Endothelial cell of umbilical vein (primary cell): ENCODE data around the gene PTPRE. TPM values are rescaled to one million over a fixed set of nuclear protein-coding genes. Genes with fewer than 3 reads are reported as not detected.

Source experiments
- BruUV-seq: library from RNA; stranded (reverse); fragments of 400-500 nt; replicated peaks from 2 replicates; lab custom pipeline; 2021; lab: Mats Ljungman, UMichigan
- CTCF ChIA-PET: fragments of 300-600, 350-600 bp; sonication (Branson Sonifier 250); formaldehyde crosslinking; loops from one replicate; lab custom pipeline; 2021; ENCODE audit warnings: antibody characterized with exemption, inconsistent platforms; lab: Charles Lee
- POLR2A ChIA-PET: fragments of 300-600, 350-600 bp; sonication (Branson Sonifier 250); formaldehyde crosslinking; loops from one replicate; lab custom pipeline; 2021; ENCODE audit warnings: antibody characterized with exemption, inconsistent platforms; lab: Charles Lee
- DNase-seq: peaks from one replicate; pipeline ENCODE4 v3.0.0-alpha.2; 2011; ENCODE audit warnings: low read depth, low spot score
- FAIRE-seq: peaks from 2 replicates; lab custom pipeline; 2011; peaks lifted over from hg19 to GRCh38; lab: Jason Lieb, UNC
- H2AFZ ChIP-seq: 2 replicates; pipeline ENCODE4 v1.6.0; 2012; ENCODE audit warnings: low read depth, low read length, control low read depth, inconsistent platforms
- H3K27ac ChIP-seq: 2 replicates; pipeline ENCODE4 v1.5.1; 2011; ENCODE audit warnings: low read depth, mild to moderate bottlenecking, control low read depth, low read length, moderate library complexity; ENCODE audit not compliant: insufficient read depth
- H3K27me3 ChIP-seq, 2 experiments: 2 replicates each; pipeline versions ENCODE4 v1.6.0 to v1.6.1; 2011; ENCODE audit warnings: low read length in 2 of 2, mixed read lengths in 1 of 2; ENCODE audit not compliant: control insufficient read depth in 2 of 2, insufficient read depth in 2 of 2
- H3K36me3 ChIP-seq, 2 experiments: 2 replicates in 1 of 2; 3 replicates in 1 of 2; pipeline ENCODE4 v1.5.1; 2011; ENCODE audit warnings: low read length in 2 of 2, mild to moderate bottlenecking in 1 of 2, moderate library complexity in 1 of 2; ENCODE audit not compliant: control insufficient read depth in 2 of 2, insufficient read depth in 2 of 2; ENCODE audit errors: extremely low read depth in 1 of 2
- H3K4me1 ChIP-seq: 3 replicates; pipeline ENCODE4 v1.5.1; 2011; ENCODE audit warnings: mild to moderate bottlenecking, low read length; ENCODE audit not compliant: control insufficient read depth, insufficient read depth; ENCODE audit errors: extremely low read depth
- H3K4me2 ChIP-seq: 2 replicates; pipeline ENCODE4 v1.6.1; 2011; ENCODE audit warnings: low read length, control low read depth, mixed read lengths; ENCODE audit not compliant: insufficient read depth
- H3K4me3 ChIP-seq, 3 experiments: fragments of 200-600 bp in 1 of 3; sonication (generic), shearing (Covaris generic) in 1 of 3; replicated peaks in 1 of 3; 2 replicates each; pipeline ENCODE4 v1.5.1; 2011 to 2016; ENCODE audit warnings: control low read depth in 3 of 3, low read length in 3 of 3, mild to moderate bottlenecking in 2 of 3, inconsistent platforms in 1 of 3, low read depth in 1 of 3, moderate library complexity in 1 of 3; ENCODE audit not compliant: insufficient read depth in 1 of 3
- H3K79me2 ChIP-seq: 2 replicates; pipeline ENCODE4 v1.6.0; 2012; ENCODE audit warnings: low read length, inconsistent platforms; ENCODE audit not compliant: control insufficient read depth, insufficient read depth
- H3K9ac ChIP-seq: replicated peaks from 2 replicates; pipeline ENCODE3; 2011; ENCODE audit warnings: low read length, control low read depth; ENCODE audit not compliant: insufficient read depth; ENCODE audit errors: extremely low read depth
- H3K9me1 ChIP-seq: replicated peaks from 3 replicates; pipeline ENCODE4 v1.6.0; 2011; ENCODE audit warnings: mild to moderate bottlenecking, low read length; ENCODE audit not compliant: control insufficient read depth, insufficient read depth; ENCODE audit errors: extremely low read depth
- H3K9me3 ChIP-seq: replicated peaks from 2 replicates; pipeline ENCODE4 v1.5.1; 2012; ENCODE audit warnings: low read length, inconsistent platforms; ENCODE audit not compliant: control insufficient read depth, insufficient read depth
- H4K20me1 ChIP-seq: replicated peaks from 2 replicates; pipeline ENCODE3; 2011; ENCODE audit warnings: mild to moderate bottlenecking, low read length; ENCODE audit not compliant: control insufficient read depth, insufficient read depth; ENCODE audit errors: extremely low read depth
- EZH2 ChIP-seq: IDR thresholded peaks from 2 replicates; pipeline ENCODE4 v1.6.1; 2012; ENCODE audit warnings: borderline replicate concordance, low read depth, mild to moderate bottlenecking, moderate library complexity, low read length, inconsistent platforms; ENCODE audit not compliant: severe bottlenecking
- FOS ChIP-seq: IDR thresholded peaks from 2 replicates; pipeline ENCODE4 v1.6.1; 2011; ENCODE audit warnings: mild to moderate bottlenecking, low read length, moderate library complexity, borderline replicate concordance; ENCODE audit not compliant: insufficient read depth
- GATA2 ChIP-seq: IDR thresholded peaks from 2 replicates; pipeline ENCODE4 v1.7.0; 2011; ENCODE audit warnings: low read depth, mild to moderate bottlenecking, moderate library complexity, mixed read lengths, low read length; ENCODE audit not compliant: insufficient read length, insufficient read depth
- JUN ChIP-seq: IDR thresholded peaks from 2 replicates; pipeline ENCODE4 v1.6.1; 2011; ENCODE audit warnings: borderline replicate concordance, low read depth; ENCODE audit not compliant: insufficient read length, insufficient read depth
- MYC ChIP-seq: IDR thresholded peaks from one replicate; pipeline ENCODE4 v1.6.1; 2011; ENCODE audit warnings: mild to moderate bottlenecking, low read depth, low read length
- POLR2A ChIP-seq: IDR thresholded peaks from 2 replicates; pipeline ENCODE4 v1.6.1; 2012; ENCODE audit warnings: low read depth, mild to moderate bottlenecking, control low read depth, low read length
- POLR2AphosphoS5 ChIP-seq: IDR thresholded peaks from 2 replicates; pipeline ENCODE4 v1.6.1; 2012; ENCODE audit warnings: low read depth, mild to moderate bottlenecking, control low read depth, low read length, moderate library complexity; ENCODE audit not compliant: insufficient read depth
- dilution Hi-C: fragments of 300-500 bp; cut with MboI; formaldehyde crosslinking; loops from one replicate; pipeline ENCODE4 v1.15.0; 2019; ENCODE audit warnings: low sequenced_read_pairs; ENCODE audit not compliant: extremely low pct_ligation_motif_present
- intact Hi-C: fragments of 100-400 bp; cut with micrococcal nuclease; formaldehyde crosslinking; loops from one replicate; pipeline ENCODE4 v1.10.0; 2022
- polyA plus RNA-seq, 4 experiments: library from polyadenylated mRNA; depleted of rRNA in 3 of 4; stranded (reverse) in 3 of 4; unstranded in 1 of 4; fragments of >200 nt; gene quantifications; 2 replicates each; pipeline versions ENCODE4 v1.2.1 to v1.2.3, GENCODE V29; 2011 to 2012; ENCODE audit warnings: missing spikeins in 1 of 4
- total RNA-seq: library from RNA; stranded (reverse); gene quantifications from 2 replicates; pipeline ENCODE4 v1.2.3, GENCODE V29; 2021
- TF ChIP-seq, protein P1 (sequence below), 2 donors: IDR thresholded peaks; 1 replicate in 1 of 2; 2 replicates in 1 of 2; pipeline ENCODE4 v1.5.1; 2011; ENCODE audit warnings: low read length in 2 of 2, mild to moderate bottlenecking in 2 of 2, moderate library complexity in 2 of 2, control low read depth in 1 of 2, inconsistent platforms in 1 of 2, low read depth in 1 of 2; ENCODE audit not compliant: insufficient read depth in 1 of 2; ENCODE audit errors: extremely low read depth in 1 of 2
- TF ChIP-seq, protein P2 (sequence below): IDR thresholded peaks from 2 replicates; pipeline ENCODE4 v1.6.1; 2011; ENCODE audit not compliant: insufficient read depth, insufficient read length

PTPRE gene
- total and polyA plus RNA-seq, 2 donors (not counting 3 experiments of a cell fraction or from before 2014, with no cell fraction given) = 37.3 to 116 TPM

DNA sequence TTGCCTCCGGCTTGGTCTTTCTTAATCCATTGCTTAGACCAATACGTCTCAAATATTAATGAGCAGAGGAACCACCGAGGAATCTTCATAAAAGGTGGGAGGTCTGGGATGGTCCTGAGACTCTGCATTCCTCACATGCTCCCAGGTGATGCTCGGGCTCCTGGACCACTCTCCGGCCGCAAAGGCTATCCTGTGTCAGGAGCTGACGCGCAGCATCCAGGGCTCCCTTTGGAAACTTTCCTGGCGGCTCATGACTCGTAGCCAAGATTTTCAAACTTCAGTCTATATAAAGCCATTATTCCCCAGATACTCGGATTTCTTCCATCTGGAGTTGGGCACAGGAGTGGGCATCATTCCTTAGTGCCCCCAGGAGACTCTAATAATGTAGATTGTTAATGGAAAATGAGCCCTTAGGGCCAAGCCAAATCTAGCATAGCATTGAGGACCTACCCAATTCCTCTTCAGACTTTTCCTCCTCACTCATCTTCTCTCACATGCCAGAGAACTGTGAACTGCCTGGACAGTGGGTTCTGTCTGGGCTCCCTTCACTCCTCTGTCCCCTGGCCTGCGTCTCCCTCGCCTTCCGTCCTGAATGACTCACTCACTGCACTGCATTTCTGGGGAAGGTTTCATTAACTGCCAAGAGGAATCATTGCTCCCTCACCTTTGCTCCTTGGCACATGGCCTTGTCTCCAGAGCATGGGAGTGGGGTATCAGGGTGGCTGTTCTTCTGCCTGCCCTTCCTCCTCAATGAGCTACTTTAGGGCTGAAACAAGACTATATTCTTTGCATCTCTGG, 130.0 kb downstream of the PTPRE start:
- ChIA-PET POLR2A (no interaction called here), CTCF (interaction anchor here (1.1 to 3.9 kb wide), 10 partner anchors 10 to 131 kb away, joined by 3 to 72 read pairs (median 16); partner anchors contain the start of gene PTPRE)
- TF ChIP-seq MYC (peak; percentile 71), FOS (peak; percentile 89), POLR2A (no peak), JUN (peak; percentile 61), POLR2AphosphoS5 (no peak), EZH2 (no peak)
- no TSS peak for BruUV-seq
- Histone ChIP-seq H3K9me3 (no peaks in the 10 kb centered on the region), H3K4me1 (peaks cover 22% of the 10 kb centered on the region), H3K27me3 (no peaks in the 10 kb centered on the region), H3K36me3 (peaks cover 0 to 10% of the 10 kb centered on the region in 2 experiments), H3K79me2 (peaks cover 36% of the 10 kb centered on the region), H3K4me2 (no peak overlapping the region), H3K27ac (peak overlapping the region; percentile 55), H4K20me1 (no peaks in the 10 kb centered on the region), H3K9ac (no peak overlapping the region), H3K4me3 (no peak overlapping the region), H2AFZ (no peak overlapping the region), H3K9me1 (no peaks in the 10 kb centered on the region)
- intact Hi-C loops = loop anchor here (1.0 kb wide), 1 partner anchor 26 kb away; no protein-coding TSS in a partner anchor
- peak; percentile 95 for FAIRE-seq
- dilution Hi-C loops = no loop called here
- DNase-seq = peak; percentile 84

DNA sequence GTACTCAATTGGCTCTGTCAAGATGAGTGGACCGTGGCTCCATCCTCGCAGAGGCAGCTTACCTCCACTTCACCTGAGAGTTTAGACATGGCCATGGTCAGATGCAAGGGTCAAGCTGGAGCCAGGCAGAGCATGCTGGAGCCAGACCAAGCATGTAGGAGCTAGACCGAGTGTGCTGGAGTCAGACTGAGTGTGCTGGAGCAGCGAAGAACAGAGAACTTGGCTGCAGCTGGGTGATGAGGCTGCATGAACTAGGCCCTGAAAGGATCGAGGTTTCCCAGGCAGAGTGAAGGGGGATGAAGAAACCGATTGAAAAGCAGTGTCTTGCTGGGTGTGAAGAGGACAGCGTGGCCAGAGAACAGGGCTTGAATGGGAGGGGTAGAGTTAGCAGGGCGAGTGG, 133.2 kb downstream of the PTPRE start:
- no peak for DNase-seq
- POLR2A ChIA-PET = no interaction called here
- Histone ChIP-seq H3K4me3 (no peak overlapping the region), H3K36me3 (peaks cover 0 to 21% of the 10 kb centered on the region in 2 experiments), H3K9me3 (no peaks in the 10 kb centered on the region), H2AFZ (no peak overlapping the region), H3K27ac (no peak overlapping the region), H3K4me2 (no peak overlapping the region), H3K4me1 (peaks cover 22% of the 10 kb centered on the region), H4K20me1 (no peaks in the 10 kb centered on the region), H3K9ac (no peak overlapping the region), H3K79me2 (peaks cover 23% of the 10 kb centered on the region), H3K9me1 (no peaks in the 10 kb centered on the region), H3K27me3 (no peaks in the 10 kb centered on the region)
- no peak for FAIRE-seq
- no TSS peak for BruUV-seq
- intact Hi-C loops (no loop called here), dilution Hi-C loops (no loop called here)
- CTCF ChIA-PET = no interaction called here
- TF ChIP-seq EZH2 (no peak), GATA2 (no peak), FOS (no peak), POLR2A (no peak), JUN (no peak), POLR2AphosphoS5 (no peak), MYC (no peak)
- TF ChIP-seq, protein P1, sequence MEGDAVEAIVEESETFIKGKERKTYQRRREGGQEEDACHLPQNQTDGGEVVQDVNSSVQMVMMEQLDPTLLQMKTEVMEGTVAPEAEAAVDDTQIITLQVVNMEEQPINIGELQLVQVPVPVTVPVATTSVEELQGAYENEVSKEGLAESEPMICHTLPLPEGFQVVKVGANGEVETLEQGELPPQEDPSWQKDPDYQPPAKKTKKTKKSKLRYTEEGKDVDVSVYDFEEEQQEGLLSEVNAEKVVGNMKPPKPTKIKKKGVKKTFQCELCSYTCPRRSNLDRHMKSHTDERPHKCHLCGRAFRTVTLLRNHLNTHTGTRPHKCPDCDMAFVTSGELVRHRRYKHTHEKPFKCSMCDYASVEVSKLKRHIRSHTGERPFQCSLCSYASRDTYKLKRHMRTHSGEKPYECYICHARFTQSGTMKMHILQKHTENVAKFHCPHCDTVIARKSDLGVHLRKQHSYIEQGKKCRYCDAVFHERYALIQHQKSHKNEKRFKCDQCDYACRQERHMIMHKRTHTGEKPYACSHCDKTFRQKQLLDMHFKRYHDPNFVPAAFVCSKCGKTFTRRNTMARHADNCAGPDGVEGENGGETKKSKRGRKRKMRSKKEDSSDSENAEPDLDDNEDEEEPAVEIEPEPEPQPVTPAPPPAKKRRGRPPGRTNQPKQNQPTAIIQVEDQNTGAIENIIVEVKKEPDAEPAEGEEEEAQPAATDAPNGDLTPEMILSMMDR (IDR thresholded peaks at IDR 0.05; ENCODE audit: extremely low read depth in 1 of 2, insufficient read depth in 1 of 2, low read depth in 1 of 2, low read length in 2 of 2) = no peak
- TF ChIP-seq, protein P2, sequence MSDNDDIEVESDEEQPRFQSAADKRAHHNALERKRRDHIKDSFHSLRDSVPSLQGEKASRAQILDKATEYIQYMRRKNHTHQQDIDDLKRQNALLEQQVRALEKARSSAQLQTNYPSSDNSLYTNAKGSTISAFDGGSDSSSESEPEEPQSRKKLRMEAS = no peak
